Kasumi-1 (cell line): ENCODE data around the gene RNF111.
"Not testable (repeated sequence)": the region's sequence is repeated elsewhere in the genome, so short reads cannot be mapped to it uniquely, and the experiment has no call there.

Source experiments
- DNase-seq, 2 experiments: peaks; one replicate each; lab custom pipeline; 2025; lab: John Stamatoyannopoulos, UW

The RNF111 gene

GRCh38 chr15:59000251-59000650 lies 12.8 kb downstream of the RNF111 start:
- DNase-seq, result not testable (repeated sequence)

- no peak for DNase-seq
Observed at GRCh38 chr15:59001946-59002345, 14.5 kb downstream of the RNF111 start.

- DNase-seq, result peak; percentile 89 to 92
Observed at GRCh38 chr15:59002418-59002859, 15.0 kb downstream of the RNF111 start.

- DNase-seq, result no peak
Observed at GRCh38 chr15:59005579-59005978, 18.1 kb downstream of the RNF111 start.

GRCh38 chr15:59008086-59008485 lies 20.6 kb downstream of the RNF111 start:
- DNase-seq, result no peak

- DNase-seq, result no peak
Observed at GRCh38 chr15:59011262-59011952, 23.9 kb downstream of the RNF111 start.

GRCh38 chr15:59013246-59013873 lies 25.9 kb downstream of the RNF111 start:
- no peak for DNase-seq

GRCh38 chr15:59014068-59014467 lies 26.6 kb downstream of the RNF111 start:
- DNase-seq, result no peak

- peak; percentile 30 to 38 for DNase-seq
Observed at GRCh38 chr15:59017449-59017848, 30.0 kb downstream of the RNF111 start.

- no peak for DNase-seq
Observed at GRCh38 chr15:59018833-59019232, 31.4 kb downstream of the RNF111 start.

- DNase-seq, result no peak
Observed at GRCh38 chr15:59020322-59020721, 32.9 kb downstream of the RNF111 start.

GRCh38 chr15:59022188-59022587 lies 34.7 kb downstream of the RNF111 start:
- DNase-seq, result no peak

- DNase-seq, result no peak
Observed at GRCh38 chr15:59026207-59026606, 38.7 kb downstream of the RNF111 start.

- no peak for DNase-seq
Observed at GRCh38 chr15:59028387-59028955, 41.0 kb downstream of the RNF111 start.

GRCh38 chr15:59029554-59029953 lies 42.1 kb downstream of the RNF111 start:
- no peak for DNase-seq

GRCh38 chr15:59035201-59035600 lies 47.7 kb downstream of the RNF111 start:
- DNase-seq, result no peak

GRCh38 chr15:59039225-59039624 lies 51.8 kb downstream of the RNF111 start:
- DNase-seq, result no peak

GRCh38 chr15:59042041-59042440 lies 54.6 kb downstream of the RNF111 start:
- DNase-seq, result no peak

- DNase-seq, result no peak
Observed at GRCh38 chr15:59048897-59049296, 61.4 kb downstream of the RNF111 start.

GRCh38 chr15:59051873-59052861 lies 64.7 kb downstream of the RNF111 start:
- peak in 1 of 2 experiments; percentile 25 for DNase-seq

- DNase-seq, result no peak
Observed at GRCh38 chr15:59052915-59053407, 65.5 kb downstream of the RNF111 start.

GRCh38 chr15:59053482-59053881 lies 66.0 kb downstream of the RNF111 start:
- DNase-seq, result no peak
